Embryonic facial prominence (tissue), 1 donor: Measurements from ENCODE around the gene SLC22A1.
"Not testable (repeated sequence)": the region's sequence is repeated elsewhere in the genome, so short reads cannot be mapped to it uniquely, and the experiment has no call there.

ENCODE experiments used
- DNase-seq: peaks from one replicate; pipeline ENCODE4 v3.0.0-alpha.2; 2016; ENCODE audit errors: extremely low spot score

The SLC22A1 gene

DNA sequence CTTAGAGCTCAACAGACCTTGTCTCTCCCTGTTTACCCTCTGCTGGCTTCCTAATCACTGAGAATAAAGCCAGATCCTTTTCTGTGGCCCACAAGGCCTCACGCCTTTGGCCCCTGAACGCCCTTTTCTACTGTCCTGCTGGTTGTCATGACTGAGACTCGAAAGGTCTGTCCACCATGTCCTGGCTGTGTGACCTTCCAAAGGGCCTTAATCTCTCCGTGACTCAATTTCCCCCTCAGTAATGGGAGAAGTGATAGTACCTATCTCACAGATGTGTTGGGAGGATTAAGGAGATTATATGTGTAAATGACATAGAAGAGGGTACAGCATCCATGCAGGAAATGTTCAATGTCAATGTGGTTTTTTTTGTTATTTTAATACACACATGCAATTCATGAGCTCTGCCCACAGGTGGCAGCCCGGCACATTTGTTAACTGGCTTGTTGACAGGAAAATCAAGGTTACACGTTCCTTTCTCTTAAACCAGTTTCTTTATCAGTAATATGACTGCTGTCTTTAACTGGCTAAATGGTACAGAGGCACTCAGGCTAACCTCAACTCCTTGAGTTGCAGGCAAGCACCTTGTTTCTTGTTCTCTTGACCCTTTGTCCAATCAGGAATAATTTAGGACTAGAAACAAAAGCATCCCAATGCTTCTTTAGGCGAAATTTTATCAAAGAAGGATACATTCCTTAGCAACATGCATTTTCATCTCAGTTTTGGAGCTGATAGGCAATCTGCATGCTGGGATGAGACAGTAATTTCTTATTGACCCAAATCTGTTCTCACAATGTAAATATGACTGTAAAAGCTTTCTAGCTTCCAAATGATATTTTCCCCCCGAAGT, 16.6 kb downstream of the SLC22A1 start:
- DNase-seq, result peak; percentile 21

DNA sequence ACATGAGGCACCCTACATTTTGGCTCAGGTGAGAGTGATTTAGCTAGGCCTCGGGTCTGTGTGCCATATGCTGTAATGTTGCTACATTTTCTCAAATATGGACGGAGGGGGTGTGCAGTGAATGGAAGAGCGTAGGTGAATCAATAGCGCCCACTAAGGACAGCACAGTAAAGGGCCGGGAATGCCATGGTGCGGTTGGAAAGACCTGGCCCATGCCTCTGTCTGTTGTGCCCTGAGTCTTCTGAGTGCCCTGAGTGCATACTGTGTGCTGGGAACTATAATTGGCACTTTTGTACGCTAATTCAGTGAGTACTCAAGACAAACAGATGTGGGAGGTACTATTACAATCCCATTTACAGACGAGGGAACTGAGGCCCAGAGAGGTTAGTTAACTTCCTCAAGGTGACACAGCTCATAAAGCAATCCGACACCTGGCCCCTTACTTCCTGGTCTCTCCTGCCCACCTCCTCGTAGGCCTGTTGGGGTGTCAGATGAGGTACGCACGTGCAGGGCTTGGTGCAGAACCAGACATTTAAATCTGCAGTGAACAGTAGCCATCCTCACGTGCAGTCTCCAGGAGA, 17.3 kb downstream of the SLC22A1 start:
- DNase-seq, result no peak

DNA sequence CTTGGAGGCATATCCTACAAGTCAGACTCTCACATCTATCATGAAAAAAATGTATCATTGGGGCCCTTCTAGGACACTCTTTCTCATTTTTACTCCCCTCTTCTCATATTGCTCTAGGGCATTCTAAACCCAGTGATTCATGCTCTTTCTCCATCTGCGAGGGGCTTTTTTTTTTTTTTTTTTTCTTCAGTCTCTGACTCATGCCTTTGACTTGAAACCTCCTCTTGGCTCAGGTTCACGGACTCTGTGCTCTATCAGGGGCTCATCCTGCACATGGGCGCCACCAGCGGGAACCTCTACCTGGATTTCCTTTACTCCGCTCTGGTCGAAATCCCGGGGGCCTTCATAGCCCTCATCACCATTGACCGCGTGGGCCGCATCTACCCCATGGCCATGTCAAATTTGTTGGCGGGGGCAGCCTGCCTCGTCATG, 17.8 kb downstream of the SLC22A1 start:
- DNase-seq, result no peak

DNA sequence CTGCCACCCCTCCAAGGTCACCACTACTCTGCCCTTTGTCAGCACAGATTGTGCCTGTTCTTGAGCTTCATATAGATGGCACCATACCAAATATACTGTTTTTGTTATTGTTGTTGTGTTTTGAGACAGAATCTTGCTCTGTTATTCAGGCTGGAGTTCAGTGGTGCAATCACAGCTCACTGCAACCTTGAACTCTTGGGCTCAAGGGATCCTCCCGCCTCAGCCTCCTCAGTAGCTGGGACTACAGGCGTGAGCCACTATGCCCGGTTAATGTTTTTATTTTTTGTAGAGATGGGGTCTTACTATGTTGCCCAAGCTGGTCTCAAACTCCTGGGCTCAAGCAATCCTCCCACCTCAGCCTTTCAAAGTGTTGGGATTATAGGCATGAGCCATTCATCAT, 18.9 kb downstream of the SLC22A1 start:
- DNase-seq, result not testable (repeated sequence)

DNA sequence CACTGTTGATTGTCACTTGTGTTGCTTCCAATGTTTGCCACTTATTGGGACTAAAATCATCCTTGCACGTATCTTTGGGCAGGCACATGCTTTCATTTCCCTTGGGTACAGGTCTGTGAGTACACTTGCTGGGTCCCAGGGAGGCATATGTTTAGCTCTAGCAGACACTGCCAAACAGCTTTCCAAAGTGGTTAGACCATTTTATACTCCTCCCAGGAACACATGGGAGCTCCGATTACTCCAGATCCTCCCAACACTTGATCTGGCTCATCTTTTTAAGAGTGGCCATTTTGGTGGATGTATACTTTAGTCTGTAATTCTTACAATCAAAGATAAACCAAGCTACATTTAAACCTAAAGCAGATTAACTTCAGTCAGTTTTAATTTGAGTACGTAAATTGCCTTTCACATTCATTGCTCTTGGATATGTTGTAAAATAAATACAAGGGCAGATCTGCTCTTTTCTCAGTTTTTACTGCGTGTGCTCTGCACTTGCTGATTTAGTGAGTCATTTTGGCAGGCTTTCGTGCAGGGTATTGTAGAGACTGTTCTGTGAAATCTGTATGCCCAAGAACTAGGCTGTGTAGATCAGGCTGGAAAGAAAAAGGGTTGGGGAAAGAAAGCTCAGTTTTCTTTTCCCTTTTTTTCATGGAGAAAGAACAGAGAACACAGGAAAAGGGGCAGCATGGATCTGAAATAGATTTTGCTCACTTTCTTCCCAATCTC, 19.5 kb downstream of the SLC22A1 start:
- no peak for DNase-seq

DNA sequence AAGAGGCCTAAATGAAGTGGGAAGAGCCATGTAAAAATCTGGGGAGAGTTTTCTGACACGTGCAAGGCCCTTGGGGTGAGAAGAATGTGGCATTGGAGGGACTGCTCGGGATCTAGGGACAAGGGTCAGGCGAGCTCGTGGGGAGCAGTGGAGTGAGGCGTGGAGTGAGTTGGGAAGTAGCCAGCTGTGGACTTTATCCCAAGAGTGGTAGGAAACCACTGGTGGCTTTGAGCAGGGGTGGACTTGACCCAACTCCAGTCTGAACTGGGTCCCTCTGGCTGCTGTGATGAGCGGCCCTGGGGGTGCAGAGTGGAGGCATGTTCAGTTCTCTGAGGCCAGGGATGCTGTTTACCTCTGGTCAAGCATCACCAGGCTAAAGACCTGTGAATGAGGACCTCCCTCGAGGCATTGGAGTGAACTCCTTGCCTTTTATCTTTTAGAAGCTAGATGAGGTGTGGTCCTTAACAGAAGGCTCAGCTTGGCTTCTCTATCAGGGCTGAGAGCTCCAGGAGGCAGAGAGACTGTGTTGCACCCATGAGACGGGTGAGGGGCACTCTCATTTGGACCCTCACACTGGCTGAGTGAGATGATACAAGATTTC, 20.6 kb downstream of the SLC22A1 start:
- DNase-seq, result no peak

DNA sequence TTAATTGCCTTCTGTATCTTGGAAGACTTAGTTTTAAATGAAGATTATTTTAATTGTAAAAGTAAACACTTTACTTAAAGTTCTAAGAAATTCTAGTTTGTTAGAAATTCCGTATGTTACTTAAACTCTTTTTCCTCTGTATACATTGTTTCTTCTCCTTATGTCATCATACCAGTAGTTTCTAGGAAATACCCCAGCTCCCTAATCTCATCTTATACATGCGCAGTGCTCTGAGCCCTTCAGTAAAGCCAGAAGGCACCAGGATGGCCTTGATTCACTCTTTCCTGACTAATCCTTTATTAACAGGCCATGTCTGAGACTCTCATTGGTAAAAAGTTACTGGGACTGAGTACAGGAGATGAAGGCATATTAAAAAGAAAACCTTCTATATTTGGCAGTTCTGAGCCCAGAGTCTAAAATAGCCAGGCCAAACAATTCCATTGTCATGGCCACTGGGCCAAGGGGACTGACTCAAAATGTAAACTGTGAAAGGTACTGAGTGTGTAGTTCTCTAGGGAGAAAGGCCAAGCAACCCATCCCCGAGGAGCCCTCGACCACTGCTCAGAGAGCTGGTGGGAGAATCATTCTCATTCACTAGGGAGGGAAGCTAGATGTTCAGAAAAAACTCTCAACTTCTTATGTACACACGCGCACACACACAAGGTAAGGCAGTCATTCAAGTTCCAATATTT, 25.0 kb downstream of the SLC22A1 start:
- no peak for DNase-seq

DNA sequence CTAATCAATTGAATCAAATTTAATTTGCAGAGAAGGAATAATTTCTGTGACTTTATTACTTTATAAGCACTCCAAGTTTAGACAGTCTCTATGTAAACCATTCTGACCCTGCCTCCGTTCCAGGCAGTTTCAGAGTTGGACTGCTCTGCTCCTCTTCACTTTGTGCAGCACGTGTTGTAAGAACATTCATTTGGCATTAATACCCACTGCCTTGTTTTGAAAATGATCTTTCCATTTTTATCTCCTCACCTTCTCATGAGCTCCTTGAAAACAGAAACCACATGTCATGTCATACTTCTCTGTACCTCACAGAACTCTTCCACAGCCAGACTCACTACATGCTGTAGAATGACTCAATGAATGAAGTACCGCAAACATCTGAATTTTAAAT, 25.5 kb downstream of the SLC22A1 start:
- no peak for DNase-seq

DNA sequence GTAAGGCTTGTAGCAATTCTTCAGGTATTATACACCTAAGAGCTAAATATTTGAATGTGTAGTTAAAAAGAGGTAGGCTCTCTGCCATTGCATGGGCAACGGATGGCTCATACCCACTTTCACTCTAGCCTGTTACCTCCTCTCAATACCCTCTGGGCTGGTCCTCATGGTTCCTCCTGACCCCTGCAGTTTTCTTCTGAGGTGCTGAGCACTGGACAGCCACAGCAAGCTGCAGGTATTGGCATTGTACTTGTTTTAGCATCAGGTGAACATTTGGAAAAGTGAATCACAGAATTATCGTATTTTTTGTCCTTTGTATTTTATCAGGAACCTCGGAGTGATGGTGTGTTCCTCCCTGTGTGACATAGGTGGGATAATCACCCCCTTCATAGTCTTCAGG, 32.9 kb downstream of the SLC22A1 start:
- no peak for DNase-seq

DNA sequence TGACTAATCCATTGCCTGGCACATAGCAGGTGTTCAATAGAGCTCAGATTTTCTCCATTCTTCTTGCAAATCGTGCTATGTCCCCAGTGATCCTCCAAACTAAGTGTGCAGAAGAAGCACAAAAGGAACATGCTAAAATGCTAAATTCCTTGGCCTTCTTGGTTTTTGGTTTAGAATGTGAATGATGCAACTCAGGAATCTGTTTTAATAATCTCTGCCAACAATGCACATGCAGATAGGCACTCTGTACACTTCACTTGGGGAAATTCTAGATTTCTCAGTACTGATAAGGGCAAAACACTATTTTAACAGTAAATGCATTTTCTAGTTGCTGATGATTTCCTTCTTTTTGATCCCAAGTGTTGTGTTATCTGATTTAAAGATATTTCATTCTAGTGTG, 35.2 kb downstream of the SLC22A1 start:
- DNase-seq, result no peak

DNA sequence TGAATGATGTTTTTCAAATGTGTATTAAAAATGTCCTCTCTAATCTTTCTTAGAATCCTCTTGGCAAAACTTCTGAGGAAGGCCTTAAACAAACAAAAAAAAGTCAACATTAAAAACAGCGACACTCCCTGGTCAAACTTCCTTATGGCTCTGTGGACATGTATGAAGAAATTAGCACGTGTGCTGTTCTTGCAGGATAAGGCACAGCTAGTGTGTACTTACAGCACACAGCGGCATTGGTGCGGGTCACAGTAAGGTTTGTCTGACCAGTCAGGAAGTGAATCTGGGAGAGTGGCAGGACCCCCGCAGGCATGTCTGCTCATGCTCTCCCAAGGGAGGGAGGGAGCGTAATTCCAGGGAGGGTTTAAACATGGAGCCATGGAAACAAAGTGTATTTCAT, 38.8 kb downstream of the SLC22A1 start:
- no peak for DNase-seq

DNA sequence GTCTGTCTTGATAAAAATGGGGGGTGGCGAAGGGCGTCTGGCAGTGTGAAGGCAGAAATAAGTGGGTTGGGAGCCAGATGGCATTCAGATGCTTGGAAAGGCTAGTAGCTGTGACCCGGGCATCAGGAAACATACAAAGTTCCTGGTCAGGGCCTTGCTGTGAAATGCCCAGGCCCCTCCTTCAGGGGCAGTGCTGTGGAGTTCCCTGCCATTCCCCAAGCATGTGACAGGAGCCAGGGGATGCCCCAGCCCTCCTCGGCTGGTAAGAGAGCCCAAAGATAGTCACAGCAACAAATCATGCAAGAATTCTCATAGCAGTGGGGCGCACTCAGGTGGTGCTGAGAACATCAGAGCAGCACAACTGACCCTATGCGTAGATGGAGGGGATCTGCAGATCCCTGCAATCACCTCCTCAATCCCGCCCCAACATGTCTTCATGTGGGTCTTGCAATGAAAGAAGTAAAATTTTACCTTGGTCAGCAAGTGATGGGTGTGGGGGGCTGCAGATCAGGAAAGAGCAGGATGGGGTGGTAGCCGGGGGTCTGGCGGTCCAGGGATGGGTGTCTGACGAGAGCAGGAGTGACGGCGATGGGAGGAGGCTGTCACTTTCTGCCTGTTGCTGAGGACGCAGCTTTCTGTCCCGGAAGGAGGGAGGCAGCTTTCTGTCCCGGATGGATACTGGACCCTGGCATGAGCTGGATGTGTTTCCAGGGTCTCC, 39.5 kb downstream of the SLC22A1 start:
- no peak for DNase-seq

DNA sequence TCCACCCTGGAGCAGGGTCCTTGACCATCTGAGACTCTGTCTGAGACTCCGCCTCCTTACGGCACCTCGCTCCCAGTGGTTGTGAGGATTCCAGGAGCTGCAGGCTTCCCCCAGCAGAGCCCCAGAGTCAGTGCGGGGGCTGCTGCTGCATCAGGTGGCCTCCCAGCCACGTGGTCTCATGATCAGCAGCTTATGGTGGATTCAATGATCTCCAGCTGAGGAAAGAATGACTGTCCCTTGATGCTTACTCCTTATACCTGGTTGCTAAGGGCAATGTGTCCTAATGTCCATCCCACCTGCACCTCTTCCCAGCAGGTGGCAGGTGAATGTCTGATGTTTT, 40.0 kb downstream of the SLC22A1 start:
- DNase-seq, result no peak

DNA sequence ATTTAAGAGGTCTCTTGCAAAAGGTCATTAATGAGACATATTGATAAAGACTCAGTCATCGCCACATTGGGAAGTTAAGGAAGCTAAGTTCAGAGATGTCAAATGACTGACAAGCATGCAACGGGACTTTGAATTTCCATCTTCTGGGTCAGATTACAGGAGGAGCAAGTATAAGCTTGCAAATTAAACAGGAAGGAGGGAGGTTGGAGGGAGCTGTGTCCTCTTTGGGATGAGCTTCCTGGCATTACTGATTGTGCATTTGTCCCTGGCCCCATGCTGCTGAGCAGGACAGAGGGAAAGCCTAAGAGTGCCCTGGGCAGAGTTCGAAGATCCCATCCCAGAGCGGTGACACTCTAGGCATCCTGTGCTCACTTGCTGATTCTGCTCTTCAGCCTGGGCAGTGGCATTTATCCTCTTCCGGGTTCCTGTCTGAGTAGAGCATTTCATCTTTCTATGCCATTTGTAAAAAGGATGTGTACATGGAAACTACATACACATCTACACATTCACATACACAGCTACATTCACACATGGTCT, 40.5 kb downstream of the SLC22A1 start:
- DNase-seq, result no peak

DNA sequence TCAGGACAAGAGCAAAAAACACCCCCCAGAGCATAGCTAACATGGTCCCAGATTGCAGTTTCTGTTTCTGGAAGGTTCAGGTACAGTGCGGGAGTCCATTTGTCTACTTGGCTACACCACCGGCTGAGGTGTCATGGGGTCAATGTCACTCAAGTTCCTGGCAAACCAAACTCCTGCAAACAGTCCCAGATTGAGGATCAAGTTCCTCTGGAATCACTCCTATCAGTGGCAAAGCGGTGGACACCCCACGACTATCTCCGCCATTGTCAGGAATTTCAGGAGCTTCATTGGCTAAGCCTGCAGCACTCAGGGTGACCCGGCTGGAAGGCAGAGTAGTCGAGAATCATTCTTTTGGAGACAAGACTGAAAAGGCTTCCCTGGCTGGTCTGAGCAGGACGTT, 41.8 kb downstream of the SLC22A1 start:
- no peak for DNase-seq

DNA sequence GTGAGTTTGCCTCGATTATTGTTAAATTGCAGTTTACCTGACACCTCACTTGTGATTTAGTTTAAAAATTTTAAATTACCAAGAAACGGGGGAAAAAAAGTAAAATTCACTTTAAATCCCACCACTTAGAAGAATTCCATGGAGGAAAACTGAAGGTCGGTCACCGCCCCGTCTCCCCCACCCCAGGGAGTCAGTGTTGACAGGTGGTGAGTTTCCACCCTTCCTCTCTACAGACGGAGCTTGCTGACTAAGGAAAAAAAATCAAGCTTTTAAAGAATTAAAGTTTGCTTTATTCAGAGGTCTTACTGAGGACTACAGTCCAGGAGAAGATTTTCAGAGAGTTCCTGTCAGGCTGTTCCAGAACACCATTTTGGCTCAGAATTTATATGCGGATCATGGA, 42.3 kb downstream of the SLC22A1 start:
- DNase-seq, result no peak

DNA sequence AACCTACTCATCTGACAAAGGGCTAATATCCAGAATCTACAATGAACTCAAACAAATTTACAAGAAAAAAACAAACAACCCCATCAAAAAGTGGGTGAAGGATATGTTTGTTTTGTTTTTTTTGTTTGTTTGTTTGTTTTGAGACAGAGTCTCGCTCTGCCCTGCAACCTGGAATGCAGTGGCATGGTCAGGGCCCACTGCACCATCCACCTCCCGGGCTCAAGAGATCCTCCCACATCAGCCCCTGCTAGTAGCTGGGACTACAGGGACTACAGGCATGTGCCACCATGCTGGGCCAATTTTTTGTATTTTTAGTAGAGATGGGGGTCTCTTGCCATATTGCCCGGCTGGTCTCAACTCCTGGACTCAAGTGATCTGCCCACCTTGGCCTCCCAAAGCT, 44.3 kb downstream of the SLC22A1 start:
- DNase-seq, result not testable (repeated sequence)

DNA sequence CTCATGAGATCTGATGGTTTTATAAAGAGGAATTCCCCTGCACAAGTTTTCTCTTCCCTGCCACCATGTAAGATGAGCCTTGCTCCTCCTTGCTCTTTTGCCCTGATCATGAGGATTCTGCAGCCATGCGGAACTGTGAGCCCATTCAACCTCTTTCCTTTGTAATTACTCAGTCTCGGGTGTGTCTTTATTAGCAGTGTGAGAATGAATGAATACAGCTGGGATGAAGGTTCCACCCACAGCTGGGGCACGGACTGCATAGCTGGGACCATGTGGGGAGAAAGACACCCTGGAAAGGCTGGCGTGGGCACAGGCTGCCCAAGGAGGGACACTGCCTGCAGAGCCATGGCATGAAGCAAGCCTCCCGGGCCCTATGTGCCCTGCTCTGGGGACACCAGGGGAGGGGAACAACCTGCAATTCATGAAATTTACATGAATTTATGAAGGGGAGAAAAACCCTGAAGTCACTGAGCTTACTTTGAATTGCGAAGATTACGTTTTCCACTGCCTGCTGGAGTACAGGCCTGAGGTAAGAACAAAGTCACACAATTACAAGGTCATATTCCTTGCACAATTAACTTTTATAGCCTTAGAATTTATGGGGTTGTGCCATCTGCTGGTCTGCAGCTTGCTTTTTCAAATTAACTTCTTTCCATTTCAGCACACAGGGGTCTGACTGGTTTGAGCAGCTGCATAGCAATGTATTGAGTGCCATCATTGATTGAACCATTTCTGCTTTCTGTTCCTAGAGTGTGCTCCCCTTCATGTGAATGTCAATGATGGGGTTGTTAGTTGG, 46.2 kb downstream of the SLC22A1 start:
- DNase-seq, result no peak

DNA sequence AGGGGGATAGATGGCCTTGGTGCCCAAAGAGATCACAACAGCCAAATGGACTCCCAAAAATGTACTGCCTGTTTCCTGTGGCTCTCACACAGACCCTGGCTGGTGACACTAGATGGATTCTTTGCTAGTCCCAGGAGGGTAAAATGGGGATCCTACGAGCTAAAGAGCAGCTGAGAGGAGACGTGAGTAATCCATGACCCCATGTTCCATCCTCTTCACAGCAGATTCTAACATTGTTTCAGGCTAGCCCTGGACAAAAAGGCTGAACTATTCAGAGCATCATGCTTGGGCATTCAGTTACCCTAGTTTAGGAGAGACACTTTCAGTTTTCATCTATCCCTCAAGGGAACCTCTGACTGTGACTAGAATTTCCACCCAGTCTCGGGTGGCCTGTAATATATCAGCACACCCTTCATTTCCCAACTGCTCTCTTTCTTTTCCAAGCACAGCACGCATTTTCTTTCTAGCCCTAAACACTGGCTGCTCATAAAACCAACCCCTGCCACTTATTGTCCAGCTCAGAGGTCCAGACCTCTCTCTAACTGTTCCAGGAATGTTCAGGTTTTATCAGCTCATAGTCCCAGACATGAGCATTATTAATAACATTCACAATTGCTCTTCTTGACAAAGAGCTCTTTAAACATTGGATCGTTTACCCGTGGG, 48.5 kb downstream of the SLC22A1 start:
- no peak for DNase-seq

DNA sequence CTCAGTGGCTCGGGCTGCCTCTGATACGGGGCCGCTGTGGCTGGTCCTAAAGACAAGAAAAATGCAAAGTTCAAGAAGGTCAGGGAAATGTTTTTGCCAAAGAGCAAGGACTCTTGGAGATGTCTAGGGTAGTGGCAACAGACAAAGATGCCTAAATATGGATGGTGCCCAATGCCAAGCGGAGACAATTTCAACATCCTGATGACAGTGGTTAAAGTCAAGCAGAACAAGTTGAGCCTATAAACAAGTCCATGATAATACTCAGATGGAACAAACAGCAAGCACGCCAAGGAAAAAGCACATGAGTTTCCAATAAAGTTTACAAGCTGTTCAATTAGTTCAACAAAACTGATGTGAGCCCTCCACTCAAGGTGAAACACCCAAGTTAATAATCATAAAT, 51.1 kb downstream of the SLC22A1 start:
- no peak for DNase-seq
